HCT116 (cell line): ENCODE measurements around the gene EXOC4. TPM values are rescaled to one million over a fixed set of nuclear protein-coding genes. Genes with fewer than 3 reads are reported as not detected.

ENCODE experiments used
- ATAC-seq: fragments of 200-7000 bp; cut with Tn5 transposase; 2 replicates; pipeline ENCODE4 v1.9.1; 2020; ENCODE audit warnings: mild to moderate bottlenecking, moderate library complexity
- BruUV-seq: library from RNA; stranded (reverse); fragments of 400-500 nt; replicated peaks from 2 replicates; lab custom pipeline; 2021; lab: Mats Ljungman, UMichigan
- CTCF ChIA-PET: fragments of 300-600 bp; sonication (Branson Sonifier 250); formaldehyde crosslinking; loops from one replicate; lab custom pipeline; 2021; ENCODE audit warnings: antibody characterized with exemption; lab: Charles Lee
- POLR2A ChIA-PET: fragments of 300-600, 350-600 bp; sonication (Branson Sonifier 250); formaldehyde crosslinking; loops from one replicate; lab custom pipeline; 2021; ENCODE audit warnings: antibody characterized with exemption; lab: Charles Lee
- RAD21 ChIA-PET, 2 experiments: fragments of 300-600 bp; sonication (Branson Sonifier 250); formaldehyde crosslinking; loops; one replicate each; lab custom pipeline; 2023; ENCODE audit warnings: low total read pairs in 2 of 2; ENCODE audit not compliant: uncharacterized antibody in 2 of 2, unreplicated experiment in 2 of 2, low non-redundant PET in 1 of 2; lab: Charles Lee
- DNase-seq: peaks from one replicate; pipeline ENCODE4 v3.0.0-alpha.2; 2010; ENCODE audit warnings: low read depth, low spot score
- H2AFZ ChIP-seq: fragments of 200-600 bp; shearing (Covaris generic), sonication (generic); 2 replicates; pipeline ENCODE4 v1.6.1; 2017; ENCODE audit warnings: low read depth, mixed run types, mixed read lengths, antibody characterized with exemption, low read length; ENCODE audit not compliant: poor library complexity, severe bottlenecking
- H3K27ac ChIP-seq: 2 replicates; pipeline ENCODE4 v1.5.1; 2012; ENCODE audit warnings: low read depth, low read length
- H3K27me3 ChIP-seq: fragments of 200-600 bp; sonication (generic); 2 replicates; pipeline ENCODE4 v1.6.1; 2016; ENCODE audit warnings: mixed run types, low read length, mixed read lengths; ENCODE audit not compliant: insufficient read depth
- H3K36me3 ChIP-seq, 2 experiments: fragments of 200-500 bp in 1 of 2; fragments of 200-600 bp in 1 of 2; sonication (Bioruptor generic) in 1 of 2; sonication (generic) in 1 of 2; 2 replicates each; pipeline versions ENCODE4 v1.5.1 to v1.6.1; 2014 to 2016; ENCODE audit warnings: low read length in 2 of 2, inconsistent platforms in 1 of 2, mixed read lengths in 1 of 2, mixed run types in 1 of 2; ENCODE audit not compliant: insufficient read depth in 2 of 2, control insufficient read depth in 1 of 2
- H3K4me1 ChIP-seq, 2 experiments: fragments of 200-600 bp in 1 of 2; sonication (generic) in 1 of 2; 2 replicates each; pipeline versions ENCODE4 v1.5.1 to v1.6.1; 2012 to 2017; ENCODE audit warnings: low read length in 2 of 2, inconsistent platforms in 1 of 2, mild to moderate bottlenecking in 1 of 2, mixed read lengths in 1 of 2, mixed run types in 1 of 2, moderate library complexity in 1 of 2; ENCODE audit not compliant: insufficient read depth in 2 of 2, control insufficient read depth in 1 of 2
- H3K4me2 ChIP-seq: fragments of 200-600 bp; sonication (generic); 2 replicates; pipeline ENCODE4 v1.6.1; 2017; ENCODE audit warnings: mixed run types, low read length, mixed read lengths
- H3K4me3 ChIP-seq, 2 experiments: fragments of 200-600 bp in 1 of 2; sonication (generic) in 1 of 2; replicated peaks in 1 of 2; 2 replicates each; pipeline ENCODE4 v1.5.1; 2011 to 2016; ENCODE audit warnings: low read length in 2 of 2, control low read depth in 1 of 2, low read depth in 1 of 2, mild to moderate bottlenecking in 1 of 2, mixed read lengths in 1 of 2, mixed run types in 1 of 2
- H3K79me2 ChIP-seq: fragments of 200-600 bp; sonication (generic); 2 replicates; pipeline ENCODE4 v1.6.1; 2017; ENCODE audit warnings: mild to moderate bottlenecking, mixed run types, low read length, moderate library complexity, mixed read lengths; ENCODE audit not compliant: insufficient read depth
- H3K9ac ChIP-seq: fragments of 200-600 bp; sonication (generic); 2 replicates; pipeline ENCODE4 v1.6.1; 2016; ENCODE audit warnings: low read length, mixed read lengths
- H3K9me2 ChIP-seq: fragments of 200-600 bp; sonication (generic), shearing (Covaris generic); 2 replicates; pipeline ENCODE4 v1.6.1; 2017; ENCODE audit warnings: mixed run types, mild to moderate bottlenecking, moderate library complexity; ENCODE audit not compliant: insufficient read depth
- H3K9me3 ChIP-seq, 2 experiments: fragments of 200-500 bp in 1 of 2; fragments of 200-600 bp in 1 of 2; sonication (Bioruptor generic) in 1 of 2; sonication (generic) in 1 of 2; 2 replicates each; pipeline ENCODE4 v1.6.1; 2014 to 2017; ENCODE audit warnings: low read length in 2 of 2, mixed read lengths in 2 of 2, inconsistent platforms in 1 of 2, low read depth in 1 of 2, mild to moderate bottlenecking in 1 of 2, mixed run types in 1 of 2, moderate library complexity in 1 of 2; ENCODE audit not compliant: control insufficient read depth in 1 of 2, insufficient read depth in 1 of 2
- H4K20me1 ChIP-seq: fragments of 200-600 bp; sonication (generic), shearing (Covaris generic); 2 replicates; pipeline ENCODE4 v1.6.1; 2017; ENCODE audit warnings: mixed run types, mild to moderate bottlenecking, moderate library complexity; ENCODE audit not compliant: insufficient read depth
- CBX3 ChIP-seq: IDR thresholded peaks from 2 replicates; pipeline ENCODE4 v1.6.1; 2012; ENCODE audit warnings: low read depth
- CEBPB ChIP-seq: IDR thresholded peaks from 2 replicates; pipeline ENCODE4 v1.6.1; 2012; ENCODE audit warnings: low read depth
- EGR1 ChIP-seq: IDR thresholded peaks from 2 replicates; pipeline ENCODE4 v1.6.1; 2012; ENCODE audit warnings: low read depth
- ELF1 ChIP-seq: IDR thresholded peaks from 2 replicates; pipeline ENCODE4 v1.6.1; 2012; ENCODE audit warnings: low read depth, borderline replicate concordance
- POLR2A ChIP-seq: IDR thresholded peaks from 2 replicates; pipeline ENCODE4 v1.7.0; 2011; ENCODE audit warnings: borderline replicate concordance; ENCODE audit not compliant: insufficient read depth, insufficient read length; ENCODE audit errors: extremely low read depth
- POLR2AphosphoS5 ChIP-seq: IDR thresholded peaks from 2 replicates; pipeline ENCODE4 v1.6.1; 2011; ENCODE audit warnings: mild to moderate bottlenecking, low read depth, low read length, moderate library complexity
- SP1 ChIP-seq: IDR thresholded peaks from 2 replicates; pipeline ENCODE4 v1.6.1; 2012; ENCODE audit warnings: low read depth
- YY1 ChIP-seq: IDR thresholded peaks from 2 replicates; pipeline ENCODE4 v1.6.1; 2011; ENCODE audit warnings: low read length, low read depth, moderate library complexity, mild to moderate bottlenecking; ENCODE audit not compliant: insufficient replicate concordance; ENCODE audit errors: extremely low read depth
- ZFX ChIP-seq: fragments of 450-650 bp; IDR thresholded peaks from 2 replicates; pipeline ENCODE4 v1.6.1; 2017
- ZNF274 ChIP-seq: fragments of 200-500 bp; sonication (Bioruptor generic); IDR thresholded peaks from 2 replicates; pipeline ENCODE4 v1.6.1; 2014; ENCODE audit warnings: mild to moderate bottlenecking, low read depth, low read length, inconsistent platforms
- intact Hi-C: fragments of 100-400 bp; cut with micrococcal nuclease; formaldehyde crosslinking; loops from 2 replicates; pipeline ENCODE4 v1.10.0; 2022
- total RNA-seq: library from RNA; stranded (reverse); gene quantifications from one replicate; pipeline ENCODE4 v1.2.1, GENCODE V29; 2021; ENCODE audit not compliant: unreplicated experiment
- TF ChIP-seq, protein P1 (sequence below), 3 experiments: fragments of 200-600 bp in 1 of 3; sonication (generic) in 1 of 3; IDR thresholded peaks in 2 of 3; conservative IDR thresholded peaks in 1 of 3; 2 replicates each; pipeline ENCODE4 v1.5.1; 2012 to 2017; ENCODE audit warnings: low read depth in 2 of 3, low read length in 2 of 3, antibody characterized with exemption in 1 of 3, borderline replicate concordance in 1 of 3, control low read depth in 1 of 3, mild to moderate bottlenecking in 1 of 3, mixed read lengths in 1 of 3, mixed run types in 1 of 3, moderate library complexity in 1 of 3; ENCODE audit not compliant: insufficient read depth in 1 of 3
- TF ChIP-seq, protein P2 (sequence below): IDR thresholded peaks from 2 replicates; pipeline ENCODE4 v1.6.1; 2011; ENCODE audit warnings: mild to moderate bottlenecking, low read length, moderate library complexity; ENCODE audit not compliant: insufficient replicate concordance; ENCODE audit errors: extremely low read depth
- TF ChIP-seq, protein P3 (sequence below): IDR thresholded peaks from 2 replicates; pipeline ENCODE4 v1.6.1; 2012
- TF ChIP-seq, protein P4 (sequence below): IDR thresholded peaks from 2 replicates; pipeline ENCODE4 v1.6.1; 2012
- TF ChIP-seq, protein P5 (sequence below): IDR thresholded peaks from 2 replicates; pipeline ENCODE4 v1.6.1; 2012; ENCODE audit warnings: low read depth

The EXOC4 gene
- total RNA-seq, 1 experiment from 2014 or later: 40.3 TPM

DNA sequence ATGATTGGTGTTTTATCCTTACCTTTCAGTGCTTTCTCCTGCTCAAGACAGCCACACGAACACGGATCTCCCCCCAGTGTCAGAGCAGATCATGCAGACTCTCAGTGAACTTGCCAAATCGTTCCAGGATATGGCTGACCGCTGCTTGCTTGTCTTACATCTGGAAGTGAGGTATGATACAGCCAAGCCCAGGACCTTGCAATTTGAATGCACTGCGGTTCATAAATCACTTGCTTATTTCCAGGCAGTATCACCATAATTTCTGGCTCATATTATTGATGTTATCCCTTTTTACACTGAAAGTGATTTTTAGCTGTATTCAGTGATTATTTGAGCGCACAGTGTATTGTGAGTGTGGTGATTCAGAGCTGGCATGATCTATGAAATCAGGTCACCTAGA, 744.6 kb downstream of the EXOC4 start (continued):
- TF ChIP-seq, protein P1, sequence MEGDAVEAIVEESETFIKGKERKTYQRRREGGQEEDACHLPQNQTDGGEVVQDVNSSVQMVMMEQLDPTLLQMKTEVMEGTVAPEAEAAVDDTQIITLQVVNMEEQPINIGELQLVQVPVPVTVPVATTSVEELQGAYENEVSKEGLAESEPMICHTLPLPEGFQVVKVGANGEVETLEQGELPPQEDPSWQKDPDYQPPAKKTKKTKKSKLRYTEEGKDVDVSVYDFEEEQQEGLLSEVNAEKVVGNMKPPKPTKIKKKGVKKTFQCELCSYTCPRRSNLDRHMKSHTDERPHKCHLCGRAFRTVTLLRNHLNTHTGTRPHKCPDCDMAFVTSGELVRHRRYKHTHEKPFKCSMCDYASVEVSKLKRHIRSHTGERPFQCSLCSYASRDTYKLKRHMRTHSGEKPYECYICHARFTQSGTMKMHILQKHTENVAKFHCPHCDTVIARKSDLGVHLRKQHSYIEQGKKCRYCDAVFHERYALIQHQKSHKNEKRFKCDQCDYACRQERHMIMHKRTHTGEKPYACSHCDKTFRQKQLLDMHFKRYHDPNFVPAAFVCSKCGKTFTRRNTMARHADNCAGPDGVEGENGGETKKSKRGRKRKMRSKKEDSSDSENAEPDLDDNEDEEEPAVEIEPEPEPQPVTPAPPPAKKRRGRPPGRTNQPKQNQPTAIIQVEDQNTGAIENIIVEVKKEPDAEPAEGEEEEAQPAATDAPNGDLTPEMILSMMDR (IDR thresholded peaks at IDR 0.05 in 2 of 3, conservative IDR thresholded peaks at IDR 0.05 in 1 of 3; ENCODE audit: borderline replicate concordance in 1 of 3, insufficient read depth in 1 of 3, low read depth in 2 of 3, low read length in 2 of 3): no peak
- no peak for TF ChIP-seq POLR2A
- TF ChIP-seq ELF1: no peak
- TF ChIP-seq, protein P2, sequence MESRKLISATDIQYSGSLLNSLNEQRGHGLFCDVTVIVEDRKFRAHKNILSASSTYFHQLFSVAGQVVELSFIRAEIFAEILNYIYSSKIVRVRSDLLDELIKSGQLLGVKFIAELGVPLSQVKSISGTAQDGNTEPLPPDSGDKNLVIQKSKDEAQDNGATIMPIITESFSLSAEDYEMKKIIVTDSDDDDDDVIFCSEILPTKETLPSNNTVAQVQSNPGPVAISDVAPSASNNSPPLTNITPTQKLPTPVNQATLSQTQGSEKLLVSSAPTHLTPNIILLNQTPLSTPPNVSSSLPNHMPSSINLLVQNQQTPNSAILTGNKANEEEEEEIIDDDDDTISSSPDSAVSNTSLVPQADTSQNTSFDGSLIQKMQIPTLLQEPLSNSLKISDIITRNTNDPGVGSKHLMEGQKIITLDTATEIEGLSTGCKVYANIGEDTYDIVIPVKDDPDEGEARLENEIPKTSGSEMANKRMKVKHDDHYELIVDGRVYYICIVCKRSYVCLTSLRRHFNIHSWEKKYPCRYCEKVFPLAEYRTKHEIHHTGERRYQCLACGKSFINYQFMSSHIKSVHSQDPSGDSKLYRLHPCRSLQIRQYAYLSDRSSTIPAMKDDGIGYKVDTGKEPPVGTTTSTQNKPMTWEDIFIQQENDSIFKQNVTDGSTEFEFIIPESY: no peak
- no peak for TF ChIP-seq EGR1
- TF ChIP-seq, all 23 proteins: peak for 0

DNA sequence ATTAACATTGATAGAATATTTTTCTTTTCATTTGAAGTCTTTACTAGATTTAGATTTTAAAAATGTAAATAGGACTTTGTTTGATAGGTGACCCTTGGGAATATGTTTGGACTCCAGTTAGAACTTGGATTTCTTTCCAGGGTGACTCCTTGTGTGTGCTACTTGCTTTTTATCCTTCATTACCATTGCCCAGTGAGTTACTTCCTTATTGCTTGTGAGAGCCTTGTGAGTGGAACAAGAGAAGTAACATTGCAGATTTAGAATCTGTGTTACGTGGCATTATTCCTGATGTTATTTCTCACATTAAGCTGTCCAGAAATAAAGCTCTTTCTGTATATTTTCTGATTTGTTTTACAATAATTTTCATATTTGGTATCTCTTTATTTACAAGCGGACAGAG, 746.3 kb downstream of the EXOC4 start:
- no peak overlapping the region for H3K4me3 ChIP-seq
- no peak overlapping the region for H3K9ac ChIP-seq
- H3K79me2 ChIP-seq: no peaks in the 10 kb centered on the region
- no peaks in the 10 kb centered on the region for H3K4me1 ChIP-seq
- no peak overlapping the region for H2AFZ ChIP-seq
- no peaks in the 10 kb centered on the region for H3K27me3 ChIP-seq
- POLR2A ChIA-PET: no interaction called here
- H3K27ac ChIP-seq: no peak overlapping the region
- H3K9me2 ChIP-seq: no peaks in the 10 kb centered on the region
- RAD21 ChIA-PET: no interaction called here
- CTCF ChIA-PET: no interaction called here
- ATAC-seq (no peak), DNase-seq (no peak)
- no peaks in the 10 kb centered on the region for H3K9me3 ChIP-seq
- H3K36me3 ChIP-seq: no peaks in the 10 kb centered on the region
- intact Hi-C loops: no loop called here
- no TSS peak for BruUV-seq
- no peak overlapping the region for H3K4me2 ChIP-seq
- H4K20me1 ChIP-seq: no peaks in the 10 kb centered on the region
- TF ChIP-seq, protein P2: no peak
- no peak for TF ChIP-seq EGR1
- no peak for TF ChIP-seq SP1
- TF ChIP-seq CEBPB: no peak
- no peak for TF ChIP-seq ELF1
- TF ChIP-seq, protein P3, sequence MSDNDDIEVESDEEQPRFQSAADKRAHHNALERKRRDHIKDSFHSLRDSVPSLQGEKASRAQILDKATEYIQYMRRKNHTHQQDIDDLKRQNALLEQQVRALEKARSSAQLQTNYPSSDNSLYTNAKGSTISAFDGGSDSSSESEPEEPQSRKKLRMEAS: no peak
- no peak for TF ChIP-seq POLR2AphosphoS5
- TF ChIP-seq, protein P4, sequence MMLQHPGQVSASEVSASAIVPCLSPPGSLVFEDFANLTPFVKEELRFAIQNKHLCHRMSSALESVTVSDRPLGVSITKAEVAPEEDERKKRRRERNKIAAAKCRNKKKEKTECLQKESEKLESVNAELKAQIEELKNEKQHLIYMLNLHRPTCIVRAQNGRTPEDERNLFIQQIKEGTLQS: no peak
- TF ChIP-seq, protein P5, sequence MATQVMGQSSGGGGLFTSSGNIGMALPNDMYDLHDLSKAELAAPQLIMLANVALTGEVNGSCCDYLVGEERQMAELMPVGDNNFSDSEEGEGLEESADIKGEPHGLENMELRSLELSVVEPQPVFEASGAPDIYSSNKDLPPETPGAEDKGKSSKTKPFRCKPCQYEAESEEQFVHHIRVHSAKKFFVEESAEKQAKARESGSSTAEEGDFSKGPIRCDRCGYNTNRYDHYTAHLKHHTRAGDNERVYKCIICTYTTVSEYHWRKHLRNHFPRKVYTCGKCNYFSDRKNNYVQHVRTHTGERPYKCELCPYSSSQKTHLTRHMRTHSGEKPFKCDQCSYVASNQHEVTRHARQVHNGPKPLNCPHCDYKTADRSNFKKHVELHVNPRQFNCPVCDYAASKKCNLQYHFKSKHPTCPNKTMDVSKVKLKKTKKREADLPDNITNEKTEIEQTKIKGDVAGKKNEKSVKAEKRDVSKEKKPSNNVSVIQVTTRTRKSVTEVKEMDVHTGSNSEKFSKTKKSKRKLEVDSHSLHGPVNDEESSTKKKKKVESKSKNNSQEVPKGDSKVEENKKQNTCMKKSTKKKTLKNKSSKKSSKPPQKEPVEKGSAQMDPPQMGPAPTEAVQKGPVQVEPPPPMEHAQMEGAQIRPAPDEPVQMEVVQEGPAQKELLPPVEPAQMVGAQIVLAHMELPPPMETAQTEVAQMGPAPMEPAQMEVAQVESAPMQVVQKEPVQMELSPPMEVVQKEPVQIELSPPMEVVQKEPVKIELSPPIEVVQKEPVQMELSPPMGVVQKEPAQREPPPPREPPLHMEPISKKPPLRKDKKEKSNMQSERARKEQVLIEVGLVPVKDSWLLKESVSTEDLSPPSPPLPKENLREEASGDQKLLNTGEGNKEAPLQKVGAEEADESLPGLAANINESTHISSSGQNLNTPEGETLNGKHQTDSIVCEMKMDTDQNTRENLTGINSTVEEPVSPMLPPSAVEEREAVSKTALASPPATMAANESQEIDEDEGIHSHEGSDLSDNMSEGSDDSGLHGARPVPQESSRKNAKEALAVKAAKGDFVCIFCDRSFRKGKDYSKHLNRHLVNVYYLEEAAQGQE: no peak
- TF ChIP-seq YY1: no peak
- TF ChIP-seq ZNF274: no peak
- TF ChIP-seq CBX3: no peak
- TF ChIP-seq ZFX: no peak
